Activated CD4-positive, alpha-beta T cell treated with anti-CD3 and anti-CD28 coated beads, Interleukin-2, amount 10 ng/mL, durations not matched to agents 24 days and 14 days (primary cell): ENCODE data around the gene EPHA1. TPM values are rescaled to one million over a fixed set of nuclear protein-coding genes. Genes with fewer than 3 reads are reported as not detected.

Source experiments
- DNase-seq: peaks from one replicate; pipeline ENCODE4 v3.0.0; 2022
- H3K27ac Mint-ChIP-seq: one replicate; pipeline ENCODE4 v1.8.0; 2022; ENCODE audit warnings: mild to moderate bottlenecking, mixed read lengths
- H3K27me3 Mint-ChIP-seq: one replicate; pipeline ENCODE4 v1.8.0; 2022; ENCODE audit warnings: mixed read lengths
- H3K36me3 Mint-ChIP-seq: one replicate; pipeline ENCODE4 v1.8.0; 2022; ENCODE audit warnings: low read depth, mild to moderate bottlenecking, mixed read lengths
- H3K4me1 Mint-ChIP-seq: one replicate; pipeline ENCODE4 v1.8.0; 2021; ENCODE audit warnings: mixed read lengths
- H3K4me3 Mint-ChIP-seq: one replicate; pipeline ENCODE4 v1.8.0; 2022; ENCODE audit warnings: mild to moderate bottlenecking, moderate library complexity, mixed read lengths
- H3K9me3 Mint-ChIP-seq: one replicate; pipeline ENCODE4 v1.8.0; 2021; ENCODE audit warnings: mixed read lengths
- intact Hi-C: fragments of 100-400 bp; cut with micrococcal nuclease; formaldehyde crosslinking; loops from one replicate; pipeline ENCODE4 v1.15.1; 2023
- total RNA-seq: library from RNA; stranded (reverse); gene quantifications from 2 replicates; pipeline ENCODE4 v1.2.3, GENCODE V29; 2022

EPHA1 gene
- total RNA-seq, 1 donor from 2014 or later: 0.09 TPM

GRCh38 chr7:143384661-143385631 is 23.7 kb downstream of the EPHA1 start:
- H3K4me1 Mint-ChIP-seq: peaks cover 22% of the 10 kb centered on the region
- no peak overlapping the region for H3K27ac Mint-ChIP-seq
- no peak for DNase-seq
- intact Hi-C loops: loop anchor here (5.0 kb wide), 1 partner anchor 38 kb away; no protein-coding TSS in a partner anchor
- no peaks in the 10 kb centered on the region for H3K9me3 Mint-ChIP-seq
- H3K36me3 Mint-ChIP-seq: peaks cover 19% of the 10 kb centered on the region
- no peak overlapping the region for H3K4me3 Mint-ChIP-seq
- no peaks in the 10 kb centered on the region for H3K27me3 Mint-ChIP-seq

- intact Hi-C loops: loop anchor here (5.0 kb wide), 1 partner anchor 37 kb away; no protein-coding TSS in a partner anchor
- Mint-ChIP-seq H3K27me3 (no peaks in the 10 kb centered on the region), H3K36me3 (peaks cover 11% of the 10 kb centered on the region), H3K4me3 (no peak overlapping the region), H3K9me3 (no peaks in the 10 kb centered on the region), H3K4me1 (peaks cover 22% of the 10 kb centered on the region), H3K27ac (no peak overlapping the region)
- DNase-seq: no peak
Measured at GRCh38 chr7:143384148-143384547, 24.5 kb downstream of the EPHA1 start.

GRCh38 chr7:143383642-143383957 is 25.1 kb downstream of the EPHA1 start:
- intact Hi-C loops: loop anchor here (5.0 kb wide), 1 partner anchor 36 kb away; no protein-coding TSS in a partner anchor
- peaks cover 8% of the 10 kb centered on the region for H3K36me3 Mint-ChIP-seq
- H3K9me3 Mint-ChIP-seq: no peaks in the 10 kb centered on the region
- peaks cover 25% of the 10 kb centered on the region for H3K4me1 Mint-ChIP-seq
- no peak overlapping the region for H3K4me3 Mint-ChIP-seq
- H3K27me3 Mint-ChIP-seq: no peaks in the 10 kb centered on the region
- DNase-seq: no peak
- no peak overlapping the region for H3K27ac Mint-ChIP-seq

- intact Hi-C loops: loop anchor here (5.0 kb wide), 1 partner anchor 36 kb away; no protein-coding TSS in a partner anchor
- Mint-ChIP-seq H3K27me3 (no peaks in the 10 kb centered on the region), H3K4me3 (no peak overlapping the region), H3K4me1 (peaks cover 27% of the 10 kb centered on the region), H3K36me3 (peaks cover 8% of the 10 kb centered on the region), H3K9me3 (no peaks in the 10 kb centered on the region), H3K27ac (peak overlapping the region; percentile 32)
- no peak for DNase-seq
Measured at GRCh38 chr7:143382791-143383641, 25.6 kb downstream of the EPHA1 start.

GRCh38 chr7:143382126-143382790 is 26.4 kb downstream of the EPHA1 start:
- intact Hi-C loops: loop anchor here (5.0 kb wide), 1 partner anchor 35 kb away; no protein-coding TSS in a partner anchor
- H3K9me3 Mint-ChIP-seq: no peaks in the 10 kb centered on the region
- H3K4me1 Mint-ChIP-seq: peaks cover 27% of the 10 kb centered on the region
- H3K4me3 Mint-ChIP-seq: no peak overlapping the region
- DNase-seq: no peak
- H3K27ac Mint-ChIP-seq: peak overlapping the region; percentile 32
- H3K27me3 Mint-ChIP-seq: no peaks in the 10 kb centered on the region
- H3K36me3 Mint-ChIP-seq: peaks cover 5% of the 10 kb centered on the region

GRCh38 chr7:143381427-143382125 is 27.1 kb downstream of the EPHA1 start:
- peaks cover 32% of the 10 kb centered on the region for H3K4me1 Mint-ChIP-seq
- H3K4me3 Mint-ChIP-seq: no peak overlapping the region
- H3K27ac Mint-ChIP-seq: peak overlapping the region; percentile 38
- no peaks in the 10 kb centered on the region for H3K27me3 Mint-ChIP-seq
- intact Hi-C loops: loop anchor here (2.0 to 5.0 kb wide), 3 partner anchors 25 to 573 kb away; no protein-coding TSS in a partner anchor
- H3K9me3 Mint-ChIP-seq: no peaks in the 10 kb centered on the region
- peaks cover 5% of the 10 kb centered on the region for H3K36me3 Mint-ChIP-seq
- peak; percentile 64 for DNase-seq

GRCh38 chr7:143380646-143381426 is 27.8 kb downstream of the EPHA1 start, which contains the start of gene ZYX:
Gene ZYX (plus strand): TSS chr7:143381345. CDS start chr7:143381572, 227 bp downstream.
- Mint-ChIP-seq H3K4me1 (peaks cover 38% of the 10 kb centered on the region), H3K9me3 (no peaks in the 10 kb centered on the region), H3K36me3 (peaks cover 5% of the 10 kb centered on the region), H3K27me3 (no peaks in the 10 kb centered on the region), H3K4me3 (peak within 1 kb of the TSS; percentile 87), H3K27ac (peak within 1 kb of the TSS; percentile 86)
- DNase-seq: peak; percentile 96
- intact Hi-C loops: loop anchor here (1.0 to 5.0 kb wide), 8 partner anchors 9 to 572 kb away; partner anchors contain the start of gene FAM131B

GRCh38 chr7:143380260-143380645 is 28.4 kb downstream of the EPHA1 start:
- peak overlapping the region; percentile 87 for H3K4me3 Mint-ChIP-seq
- H3K27me3 Mint-ChIP-seq: no peaks in the 10 kb centered on the region
- H3K4me1 Mint-ChIP-seq: peaks cover 44% of the 10 kb centered on the region
- peak; percentile 96 for DNase-seq
- H3K36me3 Mint-ChIP-seq: peaks cover 5% of the 10 kb centered on the region
- H3K27ac Mint-ChIP-seq: peak overlapping the region; percentile 86
- no peaks in the 10 kb centered on the region for H3K9me3 Mint-ChIP-seq
- intact Hi-C loops: loop anchor here (1.0 to 5.0 kb wide), 8 partner anchors 8 to 571 kb away; partner anchors contain the start of gene FAM131B

GRCh38 chr7:143379611-143380259 is 28.9 kb downstream of the EPHA1 start:
- Mint-ChIP-seq H3K9me3 (no peaks in the 10 kb centered on the region), H3K4me3 (peak overlapping the region; percentile 87), H3K27me3 (no peaks in the 10 kb centered on the region), H3K4me1 (peaks cover 49% of the 10 kb centered on the region), H3K36me3 (peaks cover 5% of the 10 kb centered on the region), H3K27ac (peak overlapping the region; percentile 86)
- intact Hi-C loops: loop anchor here (1.0 to 5.0 kb wide), 8 partner anchors 7 to 571 kb away; partner anchors contain the start of gene FAM131B
- DNase-seq: no peak

- no peak for DNase-seq
- Mint-ChIP-seq H3K4me1 (peaks cover 52% of the 10 kb centered on the region), H3K27ac (no peak overlapping the region), H3K9me3 (no peaks in the 10 kb centered on the region), H3K36me3 (no peaks in the 10 kb centered on the region), H3K4me3 (no peak overlapping the region), H3K27me3 (no peaks in the 10 kb centered on the region)
- intact Hi-C loops: no loop called here
Measured at GRCh38 chr7:143376396-143376795, 32.3 kb downstream of the EPHA1 start.

- intact Hi-C loops: no loop called here
- peak overlapping the region; percentile 73 for H3K27ac Mint-ChIP-seq
- H3K4me3 Mint-ChIP-seq: peak overlapping the region; percentile 15
- H3K4me1 Mint-ChIP-seq: peaks cover 52% of the 10 kb centered on the region
- H3K27me3 Mint-ChIP-seq: peaks cover 3% of the 10 kb centered on the region
- no peaks in the 10 kb centered on the region for H3K36me3 Mint-ChIP-seq
- no peaks in the 10 kb centered on the region for H3K9me3 Mint-ChIP-seq
- DNase-seq: peak; percentile 76
Measured at GRCh38 chr7:143375298-143376034, 33.2 kb downstream of the EPHA1 start.
